Cardiac fibroblast (primary cell): ENCODE data around the gene GAD2.

Experiments used
- DNase-seq, 2 donors: peaks; one replicate each; pipeline versions ENCODE4 v3.0.0 to v3.0.0-alpha.2; 2010; ENCODE audit warnings: low read depth in 2 of 2
- H3K4me3 ChIP-seq, 2 donors: replicated peaks in 1 of 2; 1 replicate in 1 of 2; 2 replicates in 1 of 2; pipeline ENCODE4 v1.5.1; 2011; ENCODE audit warnings: low read depth in 2 of 2, low read length in 2 of 2, mild to moderate bottlenecking in 2 of 2, moderate library complexity in 1 of 2
- CTCF ChIP-seq: IDR thresholded peaks from one replicate; pipeline ENCODE4 v1.5.1; 2011; ENCODE audit warnings: low read depth, mild to moderate bottlenecking, low read length, inconsistent platforms

The GAD2 gene

DNA sequence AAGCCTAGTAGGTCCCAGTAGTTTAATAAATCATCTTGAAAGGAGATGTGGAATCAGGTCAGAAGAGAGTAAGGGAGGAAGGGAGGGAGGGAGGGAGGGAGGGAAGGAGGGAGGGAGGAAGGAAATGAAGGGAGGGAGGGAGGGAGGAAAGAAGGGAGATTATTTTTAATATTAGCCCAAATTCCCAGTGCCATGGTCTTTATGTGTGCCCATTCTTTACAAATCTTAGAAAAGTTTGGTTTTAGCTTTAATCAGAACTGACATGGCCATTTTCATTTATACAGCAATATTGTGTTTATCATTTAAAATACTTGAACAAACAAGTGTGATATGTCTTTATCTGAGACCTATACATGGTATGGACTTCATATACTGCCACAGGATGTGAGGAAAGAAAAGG lies 86.8 kb downstream of the GAD2 start:
- DNase-seq = no peak
- H3K4me3 ChIP-seq = no peak overlapping the region
- TF ChIP-seq CTCF = no peak

- H3K4me3 ChIP-seq = no peak overlapping the region
- no peak for TF ChIP-seq CTCF
- no peak for DNase-seq
These were observed 93.8 kb downstream of the GAD2 start for GRCh38 chr10:26310361-26310760.

GRCh38 chr10:26311383-26311940 lies 94.9 kb downstream of the GAD2 start:
- DNase-seq = no peak
- no peak for TF ChIP-seq CTCF
- no peak overlapping the region for H3K4me3 ChIP-seq

DNA sequence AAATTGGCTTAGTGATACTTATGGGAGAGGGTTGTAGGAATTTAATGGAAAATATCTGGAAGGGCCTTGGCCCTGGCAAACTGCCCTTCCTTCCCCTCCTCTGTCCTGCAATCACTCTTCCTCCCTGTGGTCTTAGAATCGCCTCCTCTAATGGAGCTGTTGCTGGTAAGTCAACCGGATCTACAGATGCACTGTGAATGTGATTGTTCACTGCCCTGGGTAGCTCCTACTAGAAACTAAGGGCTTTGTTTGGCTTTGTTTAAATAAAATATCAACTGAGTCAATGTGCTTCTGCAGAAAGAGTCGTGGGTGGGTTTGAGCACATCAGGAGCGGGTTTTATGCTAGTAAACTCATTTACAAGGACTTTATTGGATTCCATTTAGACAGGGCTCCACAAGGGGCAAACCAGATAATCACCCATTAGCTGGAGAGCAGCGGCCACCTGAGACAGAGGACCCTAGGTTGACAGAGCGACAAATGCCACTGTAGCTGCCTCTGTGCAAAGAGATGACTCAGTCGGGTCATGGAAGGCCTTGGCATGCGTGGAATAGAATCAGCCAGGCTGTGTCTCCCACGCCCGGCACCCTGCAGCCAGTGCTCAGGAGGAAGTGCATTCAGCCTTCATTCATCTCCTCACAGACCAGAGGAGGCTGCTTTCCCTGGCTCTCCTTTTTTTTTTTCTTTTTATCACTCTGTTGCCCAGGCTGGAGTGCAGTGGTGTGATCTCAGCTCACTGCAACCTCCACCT lies 97.9 kb downstream of the GAD2 start:
- DNase-seq = no peak
- TF ChIP-seq CTCF = no peak
- no peak overlapping the region for H3K4me3 ChIP-seq

DNA sequence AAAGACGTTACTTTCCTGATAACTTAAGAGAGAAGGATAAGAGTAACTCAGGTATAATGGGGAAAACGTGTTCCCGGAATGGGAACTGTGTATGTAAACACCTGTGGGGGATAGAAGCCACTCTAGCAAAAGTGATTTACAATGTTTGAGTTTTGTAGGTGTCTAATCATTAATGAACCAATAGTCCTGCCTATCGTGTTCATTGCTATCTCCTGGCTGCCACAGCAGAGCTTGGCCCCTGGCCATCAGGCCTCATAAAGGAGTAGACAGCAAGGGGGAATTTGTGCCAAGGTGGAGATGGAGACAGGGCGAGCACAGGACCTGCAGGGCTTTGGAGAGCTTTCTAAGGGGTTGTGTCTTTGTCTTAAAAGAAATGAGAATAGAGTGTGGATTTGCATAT lies 102.1 kb downstream of the GAD2 start:
- H3K4me3 ChIP-seq = no peak overlapping the region
- no peak for TF ChIP-seq CTCF
- DNase-seq = no peak

GRCh38 chr10:26323219-26323618 lies 106.6 kb downstream of the GAD2 start:
- DNase-seq = no peak
- no peak overlapping the region for H3K4me3 ChIP-seq
- TF ChIP-seq CTCF = no peak
